Ramos (cell line): ENCODE measurements around the gene EPHA8.

ENCODE experiments used
- in situ Hi-C: fragments of 300-500 bp; cut with MboI; formaldehyde crosslinking; loops from one replicate; pipeline ENCODE4 v1.14.3; 2022; ENCODE audit warnings: low sequenced_read_pairs; ENCODE audit not compliant: unreplicated experiment

The EPHA8 gene

DNA sequence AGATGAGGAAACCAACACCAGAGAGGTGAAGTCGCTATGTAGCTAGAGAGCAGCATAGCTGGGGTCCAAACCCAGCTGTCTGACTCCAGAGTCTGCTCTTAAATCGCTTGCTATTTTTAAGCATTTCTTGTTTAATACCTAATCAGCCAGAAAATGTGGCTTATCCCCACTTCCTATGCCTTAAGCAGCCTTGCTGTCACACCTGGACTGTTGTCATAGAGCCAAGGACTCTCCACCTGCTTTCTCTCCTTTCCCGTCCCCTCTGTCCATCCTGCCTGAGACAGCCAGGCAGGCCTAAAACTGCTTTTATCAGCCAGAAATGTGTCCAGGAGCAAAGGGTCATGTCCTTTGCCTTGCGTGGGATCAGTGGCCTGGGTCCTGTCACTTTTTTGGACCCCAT, 28.3 kb upstream of the EPHA8 start:
- in situ Hi-C loops: no loop called here

DNA sequence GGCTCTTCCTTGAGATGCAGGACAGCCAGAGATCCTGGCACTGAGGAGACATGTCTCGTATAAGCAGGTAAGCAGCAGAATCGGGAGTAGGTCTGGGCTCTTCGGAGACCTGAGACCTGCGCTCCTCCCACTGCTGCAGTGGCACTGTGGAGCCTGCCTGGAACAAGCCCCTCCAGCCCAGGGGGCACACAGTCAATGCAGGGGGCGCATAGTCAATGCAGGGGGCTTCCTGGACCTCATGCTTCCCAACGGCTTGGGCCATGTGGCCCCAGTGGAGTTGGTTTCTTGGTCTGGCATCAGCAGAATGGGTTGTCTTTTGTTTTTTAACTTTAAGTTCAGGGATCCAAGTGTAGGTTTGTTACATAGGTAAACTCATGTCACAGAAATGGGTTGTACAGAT, 27.9 kb upstream of the EPHA8 start:
- in situ Hi-C loops: no loop called here

DNA sequence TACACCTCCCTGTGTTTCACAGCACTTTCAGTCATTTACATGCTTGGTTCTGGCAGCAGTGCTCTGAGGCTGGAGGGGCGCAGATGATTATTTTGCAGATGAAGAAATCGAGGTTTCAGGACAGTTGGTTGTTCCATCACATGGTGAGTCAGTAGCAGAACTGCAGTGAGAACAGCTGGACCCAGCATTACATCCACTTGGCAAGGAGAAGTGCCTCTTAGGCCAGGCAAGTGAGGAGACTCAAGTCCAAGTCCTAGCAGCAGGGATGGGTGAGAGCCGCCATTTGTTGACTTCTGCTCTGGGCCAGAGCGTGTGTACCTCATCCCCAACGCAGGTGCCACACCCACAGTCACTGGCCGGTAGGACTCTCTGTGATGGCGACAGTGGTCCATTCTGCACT, 26.8 kb upstream of the EPHA8 start:
- in situ Hi-C loops: no loop called here

DNA sequence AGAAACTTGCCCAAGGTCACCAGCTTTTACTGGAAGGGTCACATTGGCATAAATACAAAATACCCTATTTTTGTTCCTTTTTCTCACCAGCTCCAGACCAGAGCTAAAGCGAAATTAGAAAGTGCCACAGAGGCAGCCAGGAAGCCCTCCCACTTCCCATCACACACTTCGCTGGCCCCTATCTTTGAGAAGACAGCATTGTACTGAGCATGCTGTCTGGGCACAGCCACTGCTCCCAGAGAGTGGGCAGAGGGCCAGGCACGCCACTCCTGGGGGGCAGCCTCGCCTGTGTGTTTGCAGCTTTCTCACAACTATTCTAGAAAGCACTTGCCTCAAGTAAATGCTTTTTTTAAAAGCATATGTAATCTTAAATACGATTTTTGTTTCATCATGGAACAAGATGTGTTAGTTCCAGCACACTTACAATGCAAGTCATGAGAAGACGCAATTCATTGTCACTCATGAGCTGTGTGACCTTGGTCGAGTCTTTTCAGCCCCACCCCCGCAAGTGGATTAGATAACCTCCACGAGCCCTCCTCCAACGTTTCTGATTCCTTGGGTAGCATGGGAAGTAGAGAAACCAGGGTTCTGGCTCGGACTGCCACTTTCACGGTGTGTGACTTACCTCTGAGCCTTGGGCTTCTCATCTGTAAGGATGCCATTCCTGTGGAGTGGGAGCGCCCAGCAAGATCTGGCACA, 25.7 kb upstream of the EPHA8 start:
- in situ Hi-C loops: no loop called here

DNA sequence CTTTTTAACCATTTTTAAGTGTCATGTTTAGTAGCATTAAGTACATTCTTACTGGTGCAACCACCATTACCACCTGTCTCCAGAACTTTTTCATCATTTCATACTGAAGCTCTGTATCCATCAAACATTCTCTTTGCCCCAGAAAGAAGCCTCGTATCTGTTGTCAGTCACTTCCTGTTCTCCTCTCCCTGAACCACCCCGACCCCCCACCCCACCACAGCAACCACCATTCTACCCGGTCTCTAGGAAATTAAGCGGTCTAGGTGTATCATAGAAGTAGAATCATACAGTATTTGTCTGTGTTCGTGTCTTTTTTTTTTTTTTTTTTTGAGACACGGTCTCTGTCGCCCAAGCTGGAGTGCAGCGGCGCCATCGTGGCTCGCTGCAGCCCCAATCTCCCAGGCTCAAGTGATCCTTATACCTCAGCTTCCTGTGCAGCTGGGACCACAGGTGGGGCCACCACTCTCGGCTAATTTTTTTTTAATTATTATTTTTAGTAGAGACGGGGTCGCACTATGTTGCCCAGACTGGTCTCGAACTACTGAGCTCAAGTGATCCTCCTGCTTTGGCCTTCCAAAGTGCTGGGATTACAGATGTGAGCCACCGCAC, 23.7 kb upstream of the EPHA8 start:
- in situ Hi-C loops: no loop called here

DNA sequence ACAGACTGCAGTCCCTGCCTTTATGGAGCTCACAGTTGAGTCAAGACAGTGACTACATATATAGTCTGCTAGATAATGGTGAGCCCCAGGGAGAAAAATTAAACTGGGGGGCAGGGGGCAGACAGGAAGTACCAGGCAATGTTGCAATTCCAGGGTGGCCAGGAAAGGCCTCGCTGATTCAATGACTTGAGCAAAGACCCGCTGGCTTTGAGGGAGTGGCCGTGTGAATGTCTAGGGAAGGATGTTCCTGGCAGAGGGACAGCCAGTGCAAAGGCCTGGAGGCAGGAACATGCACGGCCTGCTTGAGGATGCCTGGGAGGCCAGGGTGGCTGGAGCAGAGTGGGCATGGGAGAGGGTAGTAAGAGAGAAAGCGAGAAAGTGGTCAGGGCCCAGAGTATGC, 23.0 kb upstream of the EPHA8 start:
- in situ Hi-C loops: no loop called here

DNA sequence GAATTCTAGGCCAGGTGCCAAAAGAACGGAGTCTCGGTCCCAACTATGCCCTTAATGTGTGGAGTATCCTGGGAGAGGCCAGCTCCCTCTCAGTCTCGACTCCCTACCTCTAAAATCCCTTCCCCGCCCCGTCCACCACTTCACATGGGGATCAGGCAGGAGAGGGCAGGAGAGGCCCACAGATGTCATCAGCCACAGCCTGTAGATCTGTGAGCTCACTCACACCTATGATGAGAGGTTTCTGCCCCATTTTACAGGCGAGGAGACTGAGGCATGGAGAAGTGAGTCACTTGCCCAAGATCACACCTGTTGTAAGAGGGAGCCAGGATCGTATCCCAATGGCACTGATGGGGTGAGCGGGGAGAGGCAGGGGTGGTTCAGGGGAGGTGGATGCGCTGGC, 20.4 kb upstream of the EPHA8 start:
- in situ Hi-C loops: no loop called here

DNA sequence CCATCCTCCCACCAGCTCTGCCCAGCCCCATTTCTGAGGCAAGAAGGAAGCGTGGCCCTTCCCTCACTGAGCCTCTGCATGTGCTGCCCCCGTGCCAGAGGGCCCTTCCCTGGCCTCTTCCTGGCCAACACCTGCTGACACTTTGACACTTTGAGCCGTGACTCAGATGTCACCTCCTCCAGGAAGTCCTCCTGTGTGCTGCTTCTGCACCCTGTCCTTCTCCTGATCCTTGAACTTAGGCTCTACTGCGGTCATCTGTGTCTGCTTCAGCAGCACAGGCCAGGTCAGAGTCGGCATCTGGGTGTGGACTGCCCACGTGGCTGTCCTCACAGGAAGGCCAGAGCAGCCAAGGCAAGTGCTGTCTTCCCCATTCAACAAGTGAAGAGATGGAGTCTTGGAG, 19.6 kb upstream of the EPHA8 start:
- in situ Hi-C loops: no loop called here

DNA sequence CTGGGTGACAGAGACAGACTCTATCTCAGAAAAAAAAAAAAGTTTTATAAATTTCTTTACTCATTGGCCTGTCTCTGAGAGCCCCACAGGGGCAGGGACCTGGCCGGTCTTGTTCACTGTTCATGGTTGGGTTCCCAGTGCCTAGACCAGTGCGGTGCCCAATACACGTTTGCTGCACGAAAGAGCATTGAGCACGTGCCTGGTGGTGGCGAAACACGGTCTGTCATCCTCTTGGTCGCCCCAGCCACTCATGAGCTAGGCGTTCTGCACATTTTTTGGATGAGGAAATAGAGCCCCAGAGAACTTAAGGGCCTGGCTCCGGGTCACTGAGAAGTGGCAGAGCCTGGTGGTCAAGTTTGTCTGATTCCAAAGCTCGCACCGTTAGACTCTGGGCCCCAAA, 18.7 kb upstream of the EPHA8 start:
- in situ Hi-C loops: no loop called here

DNA sequence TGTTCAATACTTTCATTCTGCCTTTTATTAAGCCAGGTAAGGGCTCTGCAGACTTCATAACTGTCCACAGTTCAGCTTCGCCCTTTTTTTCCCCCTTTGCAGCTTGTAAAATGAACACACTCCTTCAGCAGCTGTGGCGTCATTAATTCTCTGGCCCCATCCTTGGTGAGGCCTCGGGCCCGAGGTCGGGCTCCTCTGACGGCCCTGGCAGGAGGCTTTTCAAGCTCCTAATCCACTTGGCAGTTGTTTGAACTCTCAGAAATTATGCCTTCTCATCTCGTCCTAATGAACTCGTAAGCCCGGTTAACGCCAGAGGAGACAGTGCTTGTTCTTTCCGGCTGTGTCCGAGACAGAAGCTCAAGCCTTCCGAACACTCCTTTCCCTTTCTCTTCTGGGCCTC, 18.1 kb upstream of the EPHA8 start:
- in situ Hi-C loops: no loop called here

DNA sequence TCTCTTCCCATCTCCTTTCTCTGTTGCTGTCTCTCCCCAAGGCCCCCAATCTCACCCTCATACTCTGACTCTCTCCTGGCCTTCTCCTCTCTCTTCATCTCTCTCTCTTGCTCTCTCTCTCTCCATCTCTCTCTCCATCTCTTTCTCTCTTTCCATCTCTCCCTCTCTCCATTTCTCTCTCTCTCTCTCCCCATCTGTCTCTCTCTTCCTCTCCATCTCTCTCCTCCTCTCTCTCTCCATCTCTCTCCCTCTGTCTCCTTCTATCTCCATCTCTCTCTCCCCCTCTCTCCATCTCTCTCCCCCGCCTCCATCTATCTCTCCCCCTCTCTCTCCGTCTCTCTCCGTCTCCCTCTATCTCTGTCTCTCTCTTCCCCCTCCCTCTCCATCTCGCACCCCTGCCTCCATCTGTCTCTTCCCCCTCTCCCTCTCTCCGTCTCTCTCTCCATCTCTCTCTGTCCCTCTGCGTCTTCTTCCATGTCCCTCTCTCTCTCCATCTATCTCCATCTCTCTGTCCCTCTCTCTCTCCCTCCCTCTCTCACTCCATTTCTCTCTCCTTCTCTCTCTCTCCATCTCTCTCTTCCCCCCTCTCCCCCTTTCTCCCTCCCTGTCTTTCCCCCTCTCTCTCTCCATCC, 16.0 kb upstream of the EPHA8 start:
- in situ Hi-C loops: no loop called here

DNA sequence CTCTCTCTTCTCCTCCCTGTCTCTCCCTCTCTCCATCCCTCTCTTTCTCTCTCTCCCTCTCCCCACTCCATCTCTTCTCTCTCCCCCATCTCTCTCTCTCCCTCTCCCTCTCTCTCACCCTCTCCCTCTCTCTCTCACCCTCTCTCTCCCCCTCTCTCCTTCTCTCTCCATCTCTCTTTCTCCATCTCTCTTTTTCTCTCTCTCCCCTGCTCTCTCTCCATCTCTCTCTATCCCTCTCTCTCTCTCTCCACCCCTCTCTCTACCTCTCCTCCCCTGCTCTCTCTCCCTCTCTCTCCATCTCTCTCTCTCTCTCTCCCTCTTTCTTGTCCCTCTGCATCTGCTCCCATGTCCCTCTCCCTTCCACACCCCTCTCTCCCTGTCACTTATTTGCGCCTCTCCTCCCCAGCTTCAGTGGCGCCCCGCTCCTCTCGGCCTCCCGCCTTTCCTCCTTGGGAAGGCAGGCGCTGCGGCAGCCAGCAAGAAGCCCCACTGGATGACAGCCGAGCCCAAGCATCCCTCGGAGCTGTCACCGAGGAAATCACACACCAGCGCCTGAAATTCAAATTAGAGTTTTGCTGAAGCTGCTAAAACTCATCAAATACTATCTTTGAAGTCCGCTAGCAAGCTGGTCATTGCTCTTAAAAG, 15.3 kb upstream of the EPHA8 start:
- in situ Hi-C loops: no loop called here

DNA sequence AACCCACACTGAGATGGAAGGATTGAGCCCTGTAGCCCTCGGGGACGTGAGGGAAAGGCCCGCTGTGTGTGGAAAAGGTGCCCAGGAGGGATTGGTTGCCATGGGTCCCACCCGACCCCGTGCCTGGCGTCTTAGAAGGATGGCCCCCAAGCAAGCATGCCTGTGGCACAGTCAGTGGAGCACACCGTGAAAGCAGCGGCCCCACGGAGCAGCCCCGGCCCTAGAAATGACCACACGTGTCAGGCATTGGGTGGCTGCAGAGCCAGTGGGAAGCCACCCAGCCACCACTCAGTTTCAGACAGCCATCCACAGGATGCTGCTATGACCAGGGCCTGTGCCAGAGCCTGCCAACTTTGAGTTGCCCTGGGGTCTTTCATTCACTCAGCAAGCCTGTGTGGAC, 13.3 kb upstream of the EPHA8 start:
- in situ Hi-C loops: no loop called here

DNA sequence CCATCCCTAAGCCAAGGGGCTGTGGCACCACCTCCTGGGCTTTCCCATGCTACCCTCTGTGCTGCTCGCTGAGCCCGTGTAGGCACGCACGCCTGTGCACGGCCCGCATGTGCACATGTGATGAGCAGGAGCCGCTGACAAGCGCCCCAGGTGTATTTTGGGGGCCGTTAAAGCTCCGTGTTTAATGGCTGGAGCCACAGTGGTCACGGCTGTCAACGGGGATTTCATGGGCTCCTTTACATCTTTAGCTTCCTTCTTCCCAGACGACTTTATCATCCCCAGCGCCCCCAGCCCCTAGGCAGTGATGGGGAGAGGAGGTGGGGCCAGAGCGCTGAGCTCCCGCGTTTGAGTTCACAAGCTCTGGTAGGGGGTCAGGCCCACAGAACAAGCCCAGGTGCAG, 11.7 kb upstream of the EPHA8 start:
- in situ Hi-C loops: no loop called here

DNA sequence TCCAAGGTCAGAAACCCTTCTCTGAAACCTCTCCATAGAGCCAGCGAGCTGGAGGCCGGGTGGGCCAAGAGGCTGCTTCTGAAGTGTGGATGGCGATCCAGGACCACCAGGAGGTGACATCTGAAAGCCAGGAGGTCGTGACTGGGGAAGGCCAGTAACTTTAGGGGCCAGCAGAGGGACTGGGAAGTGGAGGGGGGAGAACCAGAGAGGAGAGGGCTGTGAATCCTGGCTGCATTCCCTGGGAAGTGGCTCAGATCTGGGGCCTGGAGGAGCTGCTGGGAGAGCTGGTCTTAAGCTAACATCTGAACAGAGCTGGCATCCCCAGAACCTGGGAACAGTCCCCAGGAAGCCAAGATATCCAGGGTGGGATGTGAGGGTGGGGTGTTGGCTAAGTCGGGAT, 11.3 kb upstream of the EPHA8 start:
- in situ Hi-C loops: no loop called here

DNA sequence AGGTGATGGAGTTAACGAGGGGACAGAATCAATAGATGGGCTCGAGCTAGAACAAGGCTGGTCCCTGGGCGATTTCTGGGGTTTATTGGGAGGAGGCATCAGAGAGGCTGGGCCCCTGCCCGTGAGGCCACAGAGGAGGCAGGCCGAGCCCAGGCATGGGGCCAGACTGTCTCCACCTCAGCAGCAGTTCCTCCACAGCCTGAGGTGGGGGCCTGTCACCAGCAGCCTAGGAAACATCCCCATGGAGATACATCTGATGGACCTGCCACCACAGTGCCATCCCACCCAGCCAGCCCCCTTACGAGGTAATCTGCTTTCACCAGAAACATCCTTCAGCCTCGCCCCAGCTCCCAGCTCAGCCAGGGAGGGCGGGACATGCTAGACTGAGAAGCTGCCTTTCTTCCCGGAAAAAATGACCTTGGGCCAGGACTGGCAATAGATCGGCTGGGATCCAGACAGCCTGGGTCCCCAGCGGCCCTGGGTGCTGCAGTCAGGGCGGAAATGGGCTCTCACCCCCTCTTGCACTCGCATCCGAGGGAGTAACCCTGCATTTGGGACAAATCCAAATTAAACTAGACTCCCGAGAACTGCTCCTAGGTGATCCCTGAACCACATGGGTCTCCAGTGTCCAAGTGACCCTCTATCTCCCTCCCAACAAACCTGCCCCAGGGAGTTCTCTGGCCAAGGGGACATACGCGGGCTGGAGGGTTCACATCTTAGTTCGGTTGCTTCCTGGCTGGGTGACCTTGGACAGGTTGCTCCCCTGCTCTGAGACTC, 10.0 kb upstream of the EPHA8 start:
- in situ Hi-C loops: no loop called here

DNA sequence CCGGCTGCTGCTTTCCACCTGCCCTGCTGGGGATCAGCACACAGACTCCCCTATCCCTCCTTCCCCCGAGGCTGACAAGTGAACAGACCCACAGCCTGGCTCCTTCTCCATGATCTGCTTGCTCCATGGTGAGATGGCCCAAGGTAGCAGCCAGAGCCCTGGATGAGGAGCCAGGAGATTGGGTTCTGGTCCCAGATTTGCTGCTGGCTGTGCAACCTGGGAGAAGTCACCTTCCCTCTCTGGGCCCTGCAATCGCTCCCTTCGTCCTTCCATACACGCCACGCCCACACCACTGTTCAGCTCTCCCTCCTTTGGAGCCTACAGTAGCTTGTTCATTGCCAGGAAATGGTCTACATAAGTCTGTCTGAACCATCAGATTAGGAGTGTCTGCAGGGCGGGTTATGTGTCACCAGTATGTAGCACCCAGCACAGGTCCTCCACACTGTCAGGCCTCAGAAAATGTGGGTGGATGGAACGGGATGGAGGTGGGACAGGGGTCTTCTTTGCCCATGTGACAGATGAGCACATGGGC, 9.2 kb upstream of the EPHA8 start:
- in situ Hi-C loops: no loop called here

DNA sequence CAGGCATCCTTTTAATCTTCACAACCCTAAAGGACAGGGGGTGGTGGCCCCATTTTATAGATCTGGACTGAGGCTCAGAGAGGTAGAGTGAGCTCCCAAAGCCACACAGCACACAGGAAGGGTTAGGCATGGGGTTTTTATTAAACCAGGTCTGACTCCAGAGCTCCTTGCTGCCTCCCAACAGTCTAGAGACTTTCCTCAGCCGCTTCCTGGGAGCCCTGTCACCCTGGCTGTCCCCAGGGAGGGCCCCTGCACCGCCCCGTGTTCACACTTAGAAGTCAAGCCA, 8.0 kb upstream of the EPHA8 start:
- in situ Hi-C loops: no loop called here

DNA sequence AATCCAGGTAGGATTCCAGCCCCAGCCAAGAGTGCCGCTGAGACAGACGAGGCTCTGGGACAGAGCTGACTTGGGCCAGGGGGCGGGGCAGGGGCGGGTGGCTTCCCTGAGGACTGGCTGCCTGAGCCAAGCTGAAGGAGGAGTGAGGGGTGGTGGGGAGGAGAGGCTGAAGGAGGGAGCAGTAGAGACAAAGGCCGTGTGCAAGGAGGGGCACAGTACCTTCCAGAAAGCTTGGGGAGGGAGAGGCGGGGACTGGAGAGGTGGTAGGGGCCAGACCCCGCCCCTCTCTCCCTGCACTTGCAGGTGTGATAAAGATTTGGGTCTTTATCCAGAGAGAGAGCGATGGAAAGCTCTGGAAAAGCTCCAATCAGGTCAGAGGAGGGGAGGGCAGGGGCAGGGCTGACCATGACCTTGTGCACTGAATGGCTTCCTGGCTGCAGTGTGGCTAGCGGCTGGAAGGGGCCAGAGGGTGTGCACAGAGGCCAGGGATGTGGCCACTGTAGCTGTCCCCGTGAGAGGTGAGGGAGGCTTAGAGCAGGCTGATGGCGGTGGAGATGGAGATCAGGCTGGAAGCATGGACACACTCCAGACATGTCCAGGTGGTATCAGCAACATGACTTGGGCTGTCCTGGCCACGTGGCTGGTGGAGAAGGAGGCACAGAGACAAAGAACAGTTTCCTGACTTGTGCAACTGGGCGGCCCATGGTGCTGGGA, 6.7 kb upstream of the EPHA8 start:
- in situ Hi-C loops: no loop called here

DNA sequence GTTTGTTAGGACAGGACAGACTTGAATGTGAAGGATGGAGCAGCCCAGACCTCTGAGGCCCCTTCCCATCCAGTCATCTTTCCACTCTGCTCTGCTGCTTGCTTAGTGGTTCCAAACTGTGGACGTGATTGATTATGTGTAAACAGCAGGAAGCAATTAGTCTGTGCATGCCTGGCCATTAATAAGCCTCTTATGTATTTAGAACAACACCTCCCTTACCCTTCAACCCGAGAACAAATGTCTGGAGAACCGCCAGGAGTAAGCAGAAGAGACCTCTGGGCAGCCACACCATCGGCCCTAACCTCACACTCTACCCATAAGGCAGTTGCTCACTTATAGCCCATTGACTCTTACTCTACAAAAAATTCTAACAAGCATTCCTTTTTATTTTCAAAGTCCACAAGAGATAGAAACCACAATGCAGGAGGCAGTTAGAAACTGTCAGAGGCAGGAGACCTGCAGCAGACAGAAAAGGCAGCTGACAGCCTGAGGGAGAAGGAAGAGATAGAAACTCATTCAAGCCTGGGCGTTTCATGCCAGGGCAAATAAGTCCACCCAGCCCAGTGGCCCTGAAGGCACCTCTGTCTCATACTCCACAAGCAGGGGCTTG, 5.8 kb upstream of the EPHA8 start:
- in situ Hi-C loops: no loop called here
